GM18858 (cell line): ENCODE measurements around the gene CYP24A1.

ENCODE experiments used
- ATAC-seq: cut with Tn5 transposase; IDR thresholded peaks from one replicate; pipeline ENCODE4 v1.9.1; 2021; ENCODE audit not compliant: unreplicated experiment

CYP24A1 gene

GRCh38 chr20:54158226-54158625, 15.6 kb downstream of the CYP24A1 start:
- ATAC-seq, result no peak

- no peak for ATAC-seq
These were observed 16.6 kb downstream of the CYP24A1 start for GRCh38 chr20:54156981-54157835.

- ATAC-seq, result no peak
These were observed 17.3 kb downstream of the CYP24A1 start for GRCh38 chr20:54156522-54156921.

- ATAC-seq, result no peak
These were observed 18.0 kb downstream of the CYP24A1 start for GRCh38 chr20:54155736-54156317.

- ATAC-seq, result no peak
These were observed 19.3 kb downstream of the CYP24A1 start for GRCh38 chr20:54154439-54154838.

GRCh38 chr20:54153847-54154246, 19.9 kb downstream of the CYP24A1 start:
- no peak for ATAC-seq

GRCh38 chr20:54153041-54153327, 20.8 kb downstream of the CYP24A1 start:
- no peak for ATAC-seq

GRCh38 chr20:54152227-54153040, 21.4 kb downstream of the CYP24A1 start:
- ATAC-seq, result no peak

GRCh38 chr20:54151511-54152226, 22.1 kb downstream of the CYP24A1 start:
- ATAC-seq, result no peak

- ATAC-seq, result no peak
These were observed 22.7 kb downstream of the CYP24A1 start for GRCh38 chr20:54151075-54151439.

- no peak for ATAC-seq
These were observed 24.0 kb downstream of the CYP24A1 start for GRCh38 chr20:54149765-54150264.

- no peak for ATAC-seq
These were observed 24.6 kb downstream of the CYP24A1 start for GRCh38 chr20:54148947-54149764.

GRCh38 chr20:54146672-54147071, 27.1 kb downstream of the CYP24A1 start:
- ATAC-seq, result no peak

- no peak for ATAC-seq
These were observed 28.9 kb downstream of the CYP24A1 start for GRCh38 chr20:54144847-54145414.

GRCh38 chr20:54140927-54141566, 32.7 kb downstream of the CYP24A1 start:
- no peak for ATAC-seq

- ATAC-seq, result no peak
These were observed 33.3 kb downstream of the CYP24A1 start for GRCh38 chr20:54140486-54140885.

- ATAC-seq, result no peak
These were observed 33.7 kb downstream of the CYP24A1 start for GRCh38 chr20:54140067-54140466.

- ATAC-seq, result no peak
These were observed 34.6 kb downstream of the CYP24A1 start for GRCh38 chr20:54139188-54139587.

GRCh38 chr20:54138427-54138826, 35.4 kb downstream of the CYP24A1 start:
- ATAC-seq, result no peak
